GM23338 (cell line): Measurements from ENCODE around the gene FRK. TPM values are rescaled to one million over a fixed set of nuclear protein-coding genes. Genes with fewer than 3 reads are reported as not detected.

Source experiments
- ATAC-seq: fragments of 200-7000 bp; cut with Tn5 transposase; 3 replicates; pipeline ENCODE4 v1.9.1; 2020
- DNase-seq: peaks from one replicate; pipeline ENCODE4 v3.0.0-alpha.2; 2015; ENCODE audit warnings: low spot score
- H2AFZ ChIP-seq: fragments of 200-600 bp; sonication (generic); 2 replicates; pipeline ENCODE4 v1.8.0; 2016; ENCODE audit warnings: antibody characterized with exemption, mild to moderate bottlenecking, moderate library complexity
- H3F3A ChIP-seq: fragments of 200-600 bp; sonication (generic); replicated peaks from 2 replicates; pipeline ENCODE4 v1.8.0; 2017; ENCODE audit warnings: antibody characterized with exemption, mixed run types, low read depth
- H3K27ac ChIP-seq: fragments of 200-600 bp; sonication (generic); 2 replicates; pipeline ENCODE4 v1.6.1; 2016; ENCODE audit warnings: low read depth
- H3K27me3 ChIP-seq: fragments of 200-600 bp; sonication (generic); 2 replicates; pipeline ENCODE4 v1.8.0; 2016; ENCODE audit warnings: mild to moderate bottlenecking, mixed run types, moderate library complexity; ENCODE audit not compliant: insufficient read depth
- H3K36me3 ChIP-seq: fragments of 200-600 bp; sonication (generic); 2 replicates; pipeline ENCODE4 v1.8.0; 2016; ENCODE audit warnings: mild to moderate bottlenecking; ENCODE audit not compliant: insufficient read depth
- H3K4me1 ChIP-seq: fragments of 200-600 bp; sonication (generic); 2 replicates; pipeline ENCODE4 v1.8.0; 2016; ENCODE audit warnings: mild to moderate bottlenecking, moderate library complexity; ENCODE audit not compliant: insufficient read depth
- H3K4me2 ChIP-seq: fragments of 200-600 bp; sonication (generic); 2 replicates; pipeline ENCODE4 v1.7.1; 2017; ENCODE audit warnings: mixed run types
- H3K4me3 ChIP-seq: fragments of 200-600 bp; sonication (generic); 2 replicates; pipeline ENCODE4 v1.6.1; 2016; ENCODE audit warnings: mixed run types
- H3K79me2 ChIP-seq: fragments of 200-600 bp; sonication (generic); replicated peaks from 2 replicates; pipeline ENCODE4 v1.8.0; 2017; ENCODE audit warnings: mild to moderate bottlenecking; ENCODE audit not compliant: insufficient read depth
- H3K9me2 ChIP-seq: fragments of 200-600 bp; sonication (generic); 2 replicates; pipeline ENCODE4 v1.8.0; 2017; ENCODE audit not compliant: insufficient read depth
- H4K20me1 ChIP-seq: fragments of 200-600 bp; sonication (generic); replicated peaks from 2 replicates; pipeline ENCODE4 v1.8.0; 2017; ENCODE audit warnings: mild to moderate bottlenecking; ENCODE audit not compliant: insufficient read depth
- H3K27ac Mint-ChIP-seq: 2 replicates; pipeline ENCODE4 v1.8.0; 2020; ENCODE audit warnings: inconsistent platforms, mild to moderate bottlenecking, moderate library complexity, mixed read lengths
- H3K27me3 Mint-ChIP-seq: 3 replicates; pipeline ENCODE4 v1.8.0; 2022; ENCODE audit warnings: low read depth, mild to moderate bottlenecking, moderate library complexity, mixed read lengths, inconsistent platforms; ENCODE audit not compliant: insufficient read depth, poor library complexity
- H3K36me3 Mint-ChIP-seq: 3 replicates; pipeline ENCODE4 v1.8.0; 2021; ENCODE audit warnings: low read depth, mild to moderate bottlenecking, inconsistent platforms, moderate library complexity, mixed read lengths
- H3K4me1 Mint-ChIP-seq: 3 replicates; pipeline ENCODE4 v1.8.0; 2020; ENCODE audit warnings: mild to moderate bottlenecking, inconsistent platforms, mixed read lengths
- H3K4me3 Mint-ChIP-seq: 3 replicates; pipeline ENCODE4 v1.8.0; 2021; ENCODE audit warnings: moderate library complexity, mild to moderate bottlenecking, inconsistent platforms, mixed read lengths
- H3K9me3 Mint-ChIP-seq: 3 replicates; pipeline ENCODE4 v1.8.0; 2020; ENCODE audit warnings: moderate library complexity, mild to moderate bottlenecking, inconsistent platforms, mixed read lengths
- EZH2 ChIP-seq: fragments of 200-600 bp; sonication (generic); IDR thresholded peaks from one replicate; pipeline ENCODE4 v1.8.0; 2017; ENCODE audit warnings: antibody characterized with exemption, mild to moderate bottlenecking, low read depth; ENCODE audit not compliant: unreplicated experiment
- EZH2phosphoT487 ChIP-seq: fragments of 200-600 bp; sonication (generic); IDR thresholded peaks from one replicate; pipeline ENCODE4 v1.8.1; 2018; ENCODE audit warnings: antibody characterized with exemption; ENCODE audit not compliant: unreplicated experiment
- JUNB ChIP-seq: IDR thresholded peaks from one replicate; pipeline ENCODE4 v1.6.1; 2016; ENCODE audit warnings: antibody characterized with exemption; ENCODE audit not compliant: unreplicated experiment
- POLR2AphosphoS5 ChIP-seq: IDR thresholded peaks from 2 replicates; pipeline ENCODE4 v1.6.1; 2016; ENCODE audit warnings: antibody characterized with exemption, low read depth
- STAT1 ChIP-seq: IDR thresholded peaks from one replicate; pipeline ENCODE4 v1.6.1; 2016; ENCODE audit warnings: antibody characterized with exemption; ENCODE audit not compliant: unreplicated experiment
- ZNF331 ChIP-seq: fragments of 250-450 bp; sonication (Bioruptor Pico); IDR thresholded peaks from 2 replicates; pipeline ENCODE4 v1.5.0; 2020; ENCODE audit warnings: low read depth, mild to moderate bottlenecking, moderate library complexity
- ZNF462 ChIP-seq: fragments of 250-450 bp; sonication (Bioruptor Pico); IDR thresholded peaks from 2 replicates; pipeline ENCODE4 v1.5.0; 2020; ENCODE audit warnings: mild to moderate bottlenecking, moderate library complexity
- polyA plus RNA-seq: library from polyadenylated mRNA; unstranded; fragments of >200 nt; fragmentation: Nextera tagmentation; extraction: Ambion mirVana; gene quantifications from 2 replicates; pipeline ENCODE4 v1.2.1, GENCODE V29; 2016
- total RNA-seq: library from RNA; depleted of rRNA; stranded (reverse); fragments of >200 nt; shearing (Covaris generic); gene quantifications from 2 replicates; pipeline ENCODE4 v1.2.3, GENCODE V29; 2014
- TF ChIP-seq, protein P1 (sequence below), 2 experiments: fragments of 200-600 bp in 1 of 2; sonication (generic) in 1 of 2; conservative IDR thresholded peaks; 2 replicates each; pipeline versions ENCODE4 v1.5.1 to v1.6.1; 2016 to 2017; ENCODE audit warnings: antibody characterized with exemption in 2 of 2, low read depth in 2 of 2, mild to moderate bottlenecking in 2 of 2, moderate library complexity in 1 of 2
- TF ChIP-seq, protein P2 (sequence below): IDR thresholded peaks from one replicate; pipeline ENCODE4 v1.6.1; 2018; ENCODE audit warnings: antibody characterized with exemption; ENCODE audit not compliant: unreplicated experiment

Gene FRK
- total and polyA plus RNA-seq, 2 experiments from 2014 or later: 0.06 to 0.24 TPM

GRCh38 chr6:116020738-116021137 is 40.0 kb downstream of the FRK start (continued):
- TF ChIP-seq ZNF462 (no peak), POLR2AphosphoS5 (no peak)

GRCh38 chr6:116019428-116019827 is 41.3 kb downstream of the FRK start:
- no peaks in the 10 kb centered on the region for H3K27me3 ChIP-seq
- no peaks in the 10 kb centered on the region for H3K36me3 ChIP-seq
- Mint-ChIP-seq H3K27me3 (no peaks in the 10 kb centered on the region), H3K4me1 (peaks cover 10% of the 10 kb centered on the region), H3K36me3 (no peaks in the 10 kb centered on the region), H3K27ac (no peak overlapping the region), H3K9me3 (no peaks in the 10 kb centered on the region), H3K4me3 (no peak overlapping the region)
- no peak for ATAC-seq
- no peaks in the 10 kb centered on the region for H3F3A ChIP-seq
- H2AFZ ChIP-seq: no peak overlapping the region
- no peaks in the 10 kb centered on the region for H3K9me2 ChIP-seq
- H4K20me1 ChIP-seq: no peaks in the 10 kb centered on the region
- no peaks in the 10 kb centered on the region for H3K79me2 ChIP-seq
- H3K4me1 ChIP-seq: no peaks in the 10 kb centered on the region
- no peak overlapping the region for H3K27ac ChIP-seq
- H3K4me2 ChIP-seq: no peak overlapping the region
- no peak for DNase-seq
- no peak overlapping the region for H3K4me3 ChIP-seq
- TF ChIP-seq, protein P1, sequence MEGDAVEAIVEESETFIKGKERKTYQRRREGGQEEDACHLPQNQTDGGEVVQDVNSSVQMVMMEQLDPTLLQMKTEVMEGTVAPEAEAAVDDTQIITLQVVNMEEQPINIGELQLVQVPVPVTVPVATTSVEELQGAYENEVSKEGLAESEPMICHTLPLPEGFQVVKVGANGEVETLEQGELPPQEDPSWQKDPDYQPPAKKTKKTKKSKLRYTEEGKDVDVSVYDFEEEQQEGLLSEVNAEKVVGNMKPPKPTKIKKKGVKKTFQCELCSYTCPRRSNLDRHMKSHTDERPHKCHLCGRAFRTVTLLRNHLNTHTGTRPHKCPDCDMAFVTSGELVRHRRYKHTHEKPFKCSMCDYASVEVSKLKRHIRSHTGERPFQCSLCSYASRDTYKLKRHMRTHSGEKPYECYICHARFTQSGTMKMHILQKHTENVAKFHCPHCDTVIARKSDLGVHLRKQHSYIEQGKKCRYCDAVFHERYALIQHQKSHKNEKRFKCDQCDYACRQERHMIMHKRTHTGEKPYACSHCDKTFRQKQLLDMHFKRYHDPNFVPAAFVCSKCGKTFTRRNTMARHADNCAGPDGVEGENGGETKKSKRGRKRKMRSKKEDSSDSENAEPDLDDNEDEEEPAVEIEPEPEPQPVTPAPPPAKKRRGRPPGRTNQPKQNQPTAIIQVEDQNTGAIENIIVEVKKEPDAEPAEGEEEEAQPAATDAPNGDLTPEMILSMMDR (conservative IDR thresholded peaks at IDR 0.05; ENCODE audit: low read depth in 2 of 2): no peak
- TF ChIP-seq POLR2AphosphoS5 (no peak), EZH2phosphoT487 (no peak), STAT1 (no peak), JUNB (no peak), EZH2 (no peak), ZNF331 (no peak)
- TF ChIP-seq, protein P2, sequence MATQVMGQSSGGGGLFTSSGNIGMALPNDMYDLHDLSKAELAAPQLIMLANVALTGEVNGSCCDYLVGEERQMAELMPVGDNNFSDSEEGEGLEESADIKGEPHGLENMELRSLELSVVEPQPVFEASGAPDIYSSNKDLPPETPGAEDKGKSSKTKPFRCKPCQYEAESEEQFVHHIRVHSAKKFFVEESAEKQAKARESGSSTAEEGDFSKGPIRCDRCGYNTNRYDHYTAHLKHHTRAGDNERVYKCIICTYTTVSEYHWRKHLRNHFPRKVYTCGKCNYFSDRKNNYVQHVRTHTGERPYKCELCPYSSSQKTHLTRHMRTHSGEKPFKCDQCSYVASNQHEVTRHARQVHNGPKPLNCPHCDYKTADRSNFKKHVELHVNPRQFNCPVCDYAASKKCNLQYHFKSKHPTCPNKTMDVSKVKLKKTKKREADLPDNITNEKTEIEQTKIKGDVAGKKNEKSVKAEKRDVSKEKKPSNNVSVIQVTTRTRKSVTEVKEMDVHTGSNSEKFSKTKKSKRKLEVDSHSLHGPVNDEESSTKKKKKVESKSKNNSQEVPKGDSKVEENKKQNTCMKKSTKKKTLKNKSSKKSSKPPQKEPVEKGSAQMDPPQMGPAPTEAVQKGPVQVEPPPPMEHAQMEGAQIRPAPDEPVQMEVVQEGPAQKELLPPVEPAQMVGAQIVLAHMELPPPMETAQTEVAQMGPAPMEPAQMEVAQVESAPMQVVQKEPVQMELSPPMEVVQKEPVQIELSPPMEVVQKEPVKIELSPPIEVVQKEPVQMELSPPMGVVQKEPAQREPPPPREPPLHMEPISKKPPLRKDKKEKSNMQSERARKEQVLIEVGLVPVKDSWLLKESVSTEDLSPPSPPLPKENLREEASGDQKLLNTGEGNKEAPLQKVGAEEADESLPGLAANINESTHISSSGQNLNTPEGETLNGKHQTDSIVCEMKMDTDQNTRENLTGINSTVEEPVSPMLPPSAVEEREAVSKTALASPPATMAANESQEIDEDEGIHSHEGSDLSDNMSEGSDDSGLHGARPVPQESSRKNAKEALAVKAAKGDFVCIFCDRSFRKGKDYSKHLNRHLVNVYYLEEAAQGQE: no peak
